Inflammatory macrophage (primary cell): ENCODE data around the gene ATG7.
"Not testable (repeated sequence)": the region's sequence is repeated elsewhere in the genome, so short reads cannot be mapped to it uniquely, and the experiment has no call there.

Experiments
- DNase-seq, 2 donors: peaks; one replicate each; pipeline ENCODE4 v3.0.0-alpha.2; 2020 to 2022

ATG7 gene

DNA sequence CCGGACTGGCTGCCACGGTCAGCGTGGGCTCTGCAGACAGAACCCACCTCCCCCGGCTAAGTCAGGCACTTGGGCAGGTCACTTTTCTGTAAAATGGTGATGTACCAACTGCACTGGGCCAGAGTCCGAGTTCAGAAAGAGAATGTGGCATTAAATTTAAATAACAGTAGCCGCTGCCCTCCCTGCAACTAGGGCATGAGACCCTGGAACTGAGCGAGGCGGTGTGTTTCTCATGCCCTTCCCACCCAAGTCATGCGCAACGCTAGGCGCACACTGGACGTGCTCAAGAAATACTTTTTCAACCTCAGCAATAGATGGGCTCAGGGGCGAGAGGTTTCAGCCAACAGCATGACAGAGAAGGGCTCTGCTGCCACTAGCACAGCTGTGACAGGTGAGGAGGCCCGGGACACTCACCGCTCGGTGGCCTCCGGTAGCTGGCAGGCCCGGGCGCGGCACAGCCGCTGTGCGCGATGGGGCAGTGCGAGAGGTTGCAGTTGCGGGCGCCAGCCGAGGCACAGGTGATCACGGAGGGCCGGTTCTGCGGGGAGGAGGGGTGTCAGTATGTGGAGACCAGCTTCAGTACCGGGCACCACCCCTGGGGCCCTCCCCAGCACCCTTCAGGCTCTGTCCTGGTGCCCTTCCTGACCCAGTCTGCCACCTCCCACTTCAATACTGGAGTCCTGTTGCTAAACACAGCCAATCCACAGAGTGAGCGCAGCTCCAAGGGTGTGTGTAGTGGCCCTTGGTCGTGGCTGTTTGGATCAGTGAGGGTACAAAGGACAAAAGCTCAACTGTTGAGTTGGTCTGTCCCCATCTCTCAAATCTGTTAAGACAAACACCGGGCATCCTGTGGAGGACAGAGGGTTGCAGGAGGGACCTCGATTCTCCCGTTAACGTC lies 287.0 kb downstream of the ATG7 start:
- DNase-seq = no peak

DNA sequence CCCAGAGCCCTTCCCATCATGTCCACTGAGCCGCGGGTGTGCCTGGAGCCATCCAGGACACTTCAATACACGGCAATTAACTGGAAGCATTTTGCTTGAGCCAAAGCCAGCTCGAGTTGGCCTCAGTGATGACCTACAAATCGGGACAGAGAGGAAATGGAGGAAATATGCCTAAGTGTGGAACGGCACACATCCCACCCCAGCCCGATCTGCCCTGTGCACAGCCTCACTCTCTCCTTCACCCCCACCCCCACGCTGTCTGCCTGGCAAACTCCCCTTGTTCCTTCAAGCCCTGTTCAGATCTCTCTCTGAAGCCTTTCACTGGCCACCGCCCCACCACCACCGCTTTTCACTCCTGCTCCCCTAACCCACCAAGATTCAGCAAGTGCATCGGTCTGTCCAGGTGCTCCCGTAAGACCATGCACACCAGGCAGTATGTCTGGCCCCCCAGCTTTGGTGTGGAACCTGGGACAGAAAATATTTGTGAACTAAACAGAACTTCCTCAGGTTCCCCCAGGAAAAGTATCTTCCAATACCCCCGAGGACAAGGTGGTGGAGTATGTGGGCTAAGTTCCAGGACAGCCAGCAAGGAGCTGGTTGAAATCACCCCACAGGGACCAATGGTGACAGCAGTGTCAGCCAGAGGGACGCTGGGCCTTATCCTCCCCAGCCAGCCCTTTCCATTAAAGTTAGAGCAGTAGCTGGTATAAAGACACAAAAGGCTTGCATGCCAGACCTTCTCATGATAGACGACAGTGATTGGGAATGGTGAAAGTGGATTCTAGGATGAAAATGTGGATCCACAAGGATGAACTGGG lies 287.8 kb downstream of the ATG7 start:
- DNase-seq = no peak

DNA sequence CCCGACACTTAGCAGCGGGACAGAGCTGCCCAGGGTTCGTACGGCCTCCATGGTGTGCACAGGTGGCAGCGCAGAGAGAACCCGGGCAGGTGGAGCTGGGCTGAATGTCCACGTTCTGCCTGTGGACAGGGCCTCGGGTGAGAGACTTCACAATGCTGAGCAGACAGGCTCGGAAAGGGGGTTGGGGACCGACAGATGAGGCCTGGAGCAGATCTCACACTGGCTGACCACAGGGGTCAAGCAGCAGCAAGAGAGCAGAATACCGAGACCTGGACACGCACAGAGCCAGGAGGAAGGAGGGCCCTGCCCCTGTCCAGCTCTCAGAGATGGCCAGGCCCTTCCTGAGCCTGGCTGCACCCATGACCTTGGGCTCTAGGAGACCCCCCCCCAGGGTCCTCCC lies 288.5 kb downstream of the ATG7 start:
- DNase-seq = no peak

DNA sequence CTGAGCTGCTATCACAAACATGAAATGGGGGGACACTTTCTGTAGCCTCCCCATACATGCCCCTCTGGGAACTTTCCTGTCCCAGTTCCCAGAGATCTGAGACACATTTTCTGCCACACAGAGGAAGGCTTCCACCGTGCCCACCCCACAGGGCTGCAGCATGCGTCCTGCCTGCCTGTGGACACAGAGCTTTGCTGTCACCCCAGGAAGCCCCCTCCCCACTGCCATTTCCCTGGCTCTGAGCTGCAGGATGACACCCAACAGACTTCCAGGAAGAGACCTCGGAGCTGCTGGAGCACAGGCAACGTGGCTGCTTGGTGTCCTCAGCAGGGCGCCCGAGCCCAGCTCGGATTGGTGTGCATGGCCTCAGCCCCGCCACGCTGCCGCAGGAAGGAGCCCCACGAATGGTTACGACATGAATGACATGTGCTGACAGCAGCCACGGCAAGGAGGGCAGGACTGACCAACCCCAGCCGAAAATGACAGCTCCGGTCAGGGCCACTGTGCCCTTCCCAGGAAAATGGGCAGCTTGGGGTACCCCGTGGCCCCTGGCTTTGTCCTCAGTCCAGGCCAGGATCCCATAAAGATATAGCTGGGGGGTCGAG lies 290.2 kb downstream of the ATG7 start:
- DNase-seq = no peak

DNA sequence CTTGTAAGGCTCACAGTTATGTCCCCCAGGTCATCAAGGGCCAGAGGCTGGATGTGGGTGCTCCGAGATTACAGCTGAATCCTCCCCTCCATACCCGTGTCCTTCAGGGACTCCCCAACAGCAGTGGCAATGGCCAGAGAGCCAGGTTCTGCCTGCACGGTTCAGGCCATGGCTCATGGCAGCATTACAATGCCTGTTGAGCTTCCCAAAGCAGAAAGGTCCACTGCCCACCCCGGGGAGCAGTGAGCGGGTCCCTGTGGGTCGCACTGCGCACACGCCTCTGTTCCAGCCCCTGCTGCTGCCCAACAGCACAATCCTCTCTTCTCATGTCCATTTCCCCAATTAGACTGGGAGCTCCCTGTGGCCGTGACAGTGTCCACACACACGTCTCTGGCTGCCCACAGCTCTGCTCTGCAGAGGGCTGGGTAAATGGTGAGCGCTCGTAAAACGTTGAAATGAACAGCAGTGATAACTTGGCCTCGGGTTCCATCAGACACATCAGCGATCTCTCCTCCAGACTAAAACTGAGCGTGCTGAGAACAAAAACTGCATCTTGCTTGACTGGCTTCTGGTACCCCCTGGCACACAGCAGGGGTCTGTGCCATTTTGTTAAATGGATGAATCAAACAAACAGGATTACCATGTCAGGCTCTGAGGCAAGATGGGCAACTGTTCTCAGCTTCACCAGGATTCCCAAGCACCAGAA lies 291.1 kb downstream of the ATG7 start:
- DNase-seq = no peak

DNA sequence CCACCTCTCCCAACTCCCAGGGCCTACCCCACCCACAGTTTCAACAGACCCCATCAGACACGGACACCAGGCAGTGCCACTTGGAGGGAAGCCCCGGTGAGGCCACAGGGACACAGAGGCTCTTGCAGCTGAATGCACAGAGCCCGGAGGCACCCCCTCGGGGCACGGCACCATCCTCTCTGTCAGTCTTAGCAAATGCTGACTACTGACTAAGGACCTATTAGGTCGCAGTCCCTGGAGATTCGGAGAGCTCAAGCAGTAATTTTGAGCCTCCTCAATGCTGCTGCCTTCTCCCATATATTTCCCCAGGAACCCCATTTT lies 291.6 kb downstream of the ATG7 start:
- no peak for DNase-seq

DNA sequence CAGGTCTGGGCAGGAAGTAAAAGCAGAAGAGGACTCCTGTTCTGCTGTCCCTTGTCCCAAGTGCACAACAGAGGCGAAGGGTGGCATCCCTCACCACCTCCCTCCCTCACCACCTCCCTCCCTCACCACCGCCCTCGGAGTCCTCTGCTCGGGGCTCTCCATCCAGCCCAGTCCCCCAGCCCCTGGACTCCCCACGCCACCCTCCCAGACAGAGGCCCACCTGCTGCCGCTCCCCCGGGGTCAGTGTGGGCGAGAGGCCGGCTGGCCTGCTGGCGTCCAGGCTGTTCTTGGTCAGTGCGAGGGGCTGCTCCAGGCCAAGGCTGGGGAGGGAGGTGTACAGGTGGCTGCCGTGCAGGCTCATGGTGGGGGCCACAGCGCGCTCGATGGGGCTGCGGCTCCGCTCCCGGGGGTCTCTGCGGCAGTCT lies 292.4 kb downstream of the ATG7 start:
- DNase-seq = no peak

DNA sequence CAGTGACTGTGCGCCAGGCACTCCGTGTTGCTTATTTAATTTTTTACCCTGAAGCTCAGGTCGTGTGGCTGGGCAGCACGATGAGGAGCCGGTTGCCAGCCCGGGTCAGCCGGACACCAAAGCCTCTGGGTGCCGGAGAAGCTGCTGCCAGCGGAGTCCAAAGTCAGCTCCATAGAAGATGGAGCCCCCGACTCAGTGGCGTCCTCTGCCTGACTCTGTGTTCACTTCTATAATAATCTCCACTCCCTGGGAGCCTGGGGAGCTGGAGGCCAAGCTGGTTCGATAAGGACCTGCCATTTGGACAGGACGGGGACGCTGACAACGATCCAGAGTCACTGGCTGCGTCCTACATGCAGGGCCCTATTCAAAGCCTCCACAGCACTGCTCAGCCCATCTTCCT lies 292.9 kb downstream of the ATG7 start:
- DNase-seq = no peak

DNA sequence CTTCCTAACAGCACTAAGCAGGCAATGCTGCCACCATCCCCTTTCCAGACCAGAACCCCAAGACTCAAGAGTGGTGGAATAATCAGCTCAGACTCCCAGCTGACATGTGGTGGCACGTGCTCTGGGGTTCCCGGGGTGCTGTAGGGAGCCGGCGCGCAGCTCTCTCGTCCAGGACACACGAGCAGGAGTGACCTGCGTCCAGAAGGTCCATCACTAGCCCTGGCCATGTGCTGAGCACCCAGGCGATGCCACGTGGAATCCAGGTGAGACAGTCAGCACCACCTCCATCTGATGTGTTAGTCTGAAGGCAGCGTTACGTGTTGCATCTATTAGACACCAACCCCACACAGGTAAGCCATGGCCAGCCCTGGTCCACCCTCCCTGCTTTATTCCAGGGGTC lies 293.3 kb downstream of the ATG7 start:
- no peak for DNase-seq

DNA sequence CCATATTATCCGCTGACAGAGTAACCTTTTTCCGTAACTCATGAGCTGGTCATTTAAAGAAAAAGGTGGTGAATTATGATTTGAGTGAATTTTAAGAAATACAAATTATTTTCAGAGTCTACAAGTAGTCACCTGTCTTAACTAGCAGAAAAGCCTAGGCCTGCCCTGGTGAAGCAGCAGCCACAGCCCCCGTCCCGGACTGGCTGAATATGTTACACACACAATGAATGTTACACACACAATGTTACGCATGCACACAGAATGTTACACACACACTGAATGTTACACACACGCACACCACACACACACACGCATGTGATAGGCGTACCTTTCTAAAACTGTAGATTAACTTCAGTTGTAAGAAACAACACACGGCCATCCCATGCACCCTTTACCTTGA lies 293.7 kb downstream of the ATG7 start:
- no peak for DNase-seq

DNA sequence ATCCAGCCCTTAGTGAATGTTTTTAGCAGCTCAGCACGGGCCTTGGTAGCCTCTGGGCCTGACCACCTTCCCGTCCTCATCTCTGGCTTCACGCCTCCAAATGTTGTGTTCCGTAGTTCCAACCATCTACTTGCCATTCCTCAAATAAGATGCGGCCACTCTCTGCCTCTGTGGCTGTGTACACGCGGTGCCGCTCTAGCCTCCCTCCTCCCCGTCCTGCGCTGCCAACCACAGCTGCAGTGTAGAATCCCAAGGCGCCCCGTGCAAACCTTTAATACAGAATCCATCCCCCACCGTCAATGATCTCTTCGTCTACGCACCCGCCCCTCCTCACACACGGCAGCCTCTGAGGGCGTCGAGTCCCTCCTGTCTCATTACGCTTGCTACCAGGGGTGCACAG lies 294.3 kb downstream of the ATG7 start:
- DNase-seq = no peak

DNA sequence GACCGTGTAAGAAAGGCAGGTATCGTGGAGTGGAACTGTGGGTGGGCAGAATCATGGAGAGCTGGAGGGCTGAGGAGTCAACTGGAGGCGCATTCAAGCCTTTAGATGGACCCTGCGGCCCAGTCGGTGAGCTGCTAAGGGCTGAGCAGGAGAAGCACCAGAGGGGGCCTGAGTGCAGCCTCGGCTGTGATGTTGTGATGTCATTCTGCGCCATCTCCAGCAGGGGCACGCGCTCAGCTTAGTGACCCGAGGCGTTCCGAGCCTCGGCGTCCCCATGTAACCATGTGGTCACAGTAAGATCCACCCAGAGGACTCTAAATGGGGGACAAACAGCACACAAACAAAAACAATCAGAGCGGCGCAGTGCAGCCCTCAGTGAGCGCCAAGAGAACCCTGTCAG lies 294.7 kb downstream of the ATG7 start:
- no peak for DNase-seq

DNA sequence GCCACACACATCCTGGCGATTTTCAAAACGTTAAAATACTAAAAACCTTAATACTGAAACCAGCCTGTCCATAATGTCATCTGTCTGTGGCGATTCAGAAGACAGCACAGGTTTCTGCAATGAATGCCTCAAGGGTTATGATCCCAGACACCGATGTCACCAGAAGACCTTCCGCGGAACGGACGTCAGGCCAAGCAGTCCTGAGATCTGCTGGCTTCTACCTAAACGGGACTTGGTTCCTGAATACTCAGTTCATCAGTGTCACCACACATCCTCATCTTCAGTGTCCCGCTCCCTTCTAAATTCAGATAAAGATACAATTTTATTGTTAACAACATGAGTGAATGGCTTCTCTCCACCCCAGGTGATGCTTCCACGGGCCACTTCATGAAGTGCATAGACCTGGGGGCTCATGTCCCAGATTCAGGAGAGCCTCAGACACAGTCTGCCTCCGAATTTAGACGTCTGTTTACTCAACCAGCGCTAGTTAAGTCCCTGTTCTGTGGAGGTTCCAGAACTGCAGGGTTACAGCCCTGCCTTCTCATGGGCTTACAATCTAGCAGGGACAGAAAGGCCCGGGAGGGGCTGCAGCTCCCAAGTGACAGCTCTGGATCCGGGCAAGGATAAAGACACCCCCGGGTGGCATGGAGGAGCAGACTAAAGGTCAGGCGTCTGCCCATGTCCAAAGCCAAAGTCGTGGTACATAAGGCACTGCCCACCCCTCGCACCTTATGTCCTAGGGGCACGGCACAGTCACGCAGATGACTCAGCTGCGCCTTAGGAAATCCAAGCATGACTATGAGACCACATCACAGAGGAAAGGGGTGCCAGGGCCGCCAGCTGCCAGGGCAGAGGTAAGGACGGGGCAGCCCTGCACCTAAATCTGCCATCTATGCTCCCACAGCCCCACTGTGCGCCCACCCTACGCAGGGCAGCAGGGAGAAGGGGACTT lies 295.6 kb downstream of the ATG7 start:
- DNase-seq = no peak

DNA sequence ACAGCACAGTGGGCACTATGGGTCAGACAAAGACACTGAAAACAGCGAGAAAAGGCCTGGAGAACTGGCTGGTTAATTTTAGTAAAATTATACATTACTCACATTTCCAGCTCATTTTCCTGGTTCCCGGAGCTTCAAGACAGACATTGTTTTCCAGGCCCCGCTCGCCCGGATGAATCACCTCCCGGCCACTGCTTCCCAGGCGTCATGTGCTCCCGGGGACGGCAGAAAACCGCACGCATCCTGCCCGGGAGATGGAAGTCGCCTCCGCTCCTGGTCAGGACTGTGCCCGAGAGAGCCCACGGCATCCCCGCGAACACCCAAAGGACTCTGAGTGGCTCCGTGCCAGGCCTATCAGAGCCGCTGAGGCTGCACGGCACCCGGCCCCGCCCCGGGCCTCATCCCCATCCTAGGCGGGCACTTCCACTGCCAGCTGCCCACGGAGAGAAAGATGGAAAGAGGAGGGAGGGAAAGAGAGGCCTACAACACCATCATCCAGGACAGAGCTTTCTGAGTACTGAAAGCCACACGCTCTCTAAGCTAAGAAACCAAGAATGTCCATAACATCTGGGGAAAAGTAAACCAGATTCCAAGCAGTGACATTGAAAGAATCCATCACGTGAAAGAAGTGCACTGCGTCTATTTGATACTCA lies 296.4 kb downstream of the ATG7 start:
- DNase-seq = no peak

DNA sequence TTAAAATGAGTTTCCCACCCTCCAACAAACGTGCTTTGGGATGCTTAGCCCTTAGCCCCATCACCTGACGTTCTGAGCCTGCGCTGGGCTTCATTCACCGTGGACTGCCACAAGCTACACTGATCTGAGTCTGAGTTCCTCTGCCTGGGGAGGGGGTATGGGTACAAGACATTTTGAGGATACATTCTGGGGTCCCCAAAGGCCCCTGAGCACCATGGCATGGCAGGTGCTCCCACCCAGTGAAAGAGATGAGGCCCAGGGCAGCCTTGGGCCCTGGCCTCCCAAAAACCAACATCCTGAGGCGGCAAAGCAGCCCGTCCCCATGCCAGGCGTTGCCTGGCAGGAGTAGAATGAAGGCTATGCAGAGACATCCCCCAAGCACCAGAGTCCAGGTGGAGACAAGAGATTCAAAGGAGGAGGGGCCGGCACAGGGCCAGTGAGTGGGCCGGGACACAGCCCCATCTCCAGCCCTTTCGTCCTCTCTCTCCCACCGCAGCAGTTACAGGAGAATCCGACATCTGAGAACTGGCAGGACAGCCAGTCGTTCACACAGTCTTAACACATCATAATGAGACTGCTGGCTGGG lies 297.1 kb downstream of the ATG7 start:
- no peak for DNase-seq

DNA sequence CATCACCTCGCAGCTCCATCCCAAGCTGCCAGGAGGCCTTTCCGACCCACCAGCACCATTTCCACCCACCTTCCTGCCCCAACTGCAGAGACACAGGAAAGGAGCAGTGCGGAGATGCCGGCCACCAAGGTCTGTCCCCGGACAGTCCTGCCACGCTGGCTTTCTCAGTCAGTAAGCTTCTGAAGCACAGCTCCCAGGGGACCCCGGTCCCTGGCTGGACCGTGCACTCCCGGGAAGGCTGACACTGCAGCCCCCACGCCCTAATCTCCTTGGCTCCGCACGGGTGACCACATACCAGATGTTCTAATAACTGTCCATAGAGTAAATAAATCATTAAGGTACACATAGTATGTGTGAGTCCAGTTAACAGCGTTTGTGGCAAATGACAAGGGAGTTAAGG lies 298.1 kb downstream of the ATG7 start:
- no peak for DNase-seq

DNA sequence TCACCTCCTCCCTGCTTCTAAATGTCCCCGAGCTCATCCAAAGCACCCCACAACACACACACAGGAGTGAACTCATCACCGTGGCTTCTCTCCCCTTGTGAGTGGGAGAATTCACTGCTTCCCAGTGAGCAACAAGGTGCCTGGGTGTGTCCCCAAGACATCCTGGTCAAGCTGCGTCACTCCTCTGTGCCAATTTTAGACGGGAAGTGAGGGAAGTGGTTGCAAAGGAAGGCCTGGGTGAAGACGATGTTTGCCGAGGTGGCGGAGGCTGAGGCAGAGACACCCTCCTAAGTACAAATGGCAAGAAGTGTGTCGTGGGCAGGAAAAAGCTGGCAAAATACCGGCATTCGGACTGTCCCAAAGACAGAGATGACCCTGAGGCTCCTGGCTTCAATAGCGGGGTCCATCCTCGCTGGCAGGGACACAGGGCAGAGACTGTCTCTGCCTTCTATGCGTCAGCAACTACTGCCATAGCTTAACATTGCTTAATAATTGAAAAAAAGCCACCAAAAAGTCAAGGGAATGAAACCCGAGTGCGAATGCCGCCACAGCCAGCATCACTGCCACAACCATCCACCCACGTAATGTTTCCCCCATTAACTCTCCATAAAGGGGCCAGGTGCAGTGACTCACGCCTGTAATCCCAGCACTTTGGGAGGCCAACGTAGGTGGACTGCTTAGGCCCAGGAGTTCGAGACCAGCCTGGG lies 298.7 kb downstream of the ATG7 start:
- peak; percentile 61 to 66 for DNase-seq

DNA sequence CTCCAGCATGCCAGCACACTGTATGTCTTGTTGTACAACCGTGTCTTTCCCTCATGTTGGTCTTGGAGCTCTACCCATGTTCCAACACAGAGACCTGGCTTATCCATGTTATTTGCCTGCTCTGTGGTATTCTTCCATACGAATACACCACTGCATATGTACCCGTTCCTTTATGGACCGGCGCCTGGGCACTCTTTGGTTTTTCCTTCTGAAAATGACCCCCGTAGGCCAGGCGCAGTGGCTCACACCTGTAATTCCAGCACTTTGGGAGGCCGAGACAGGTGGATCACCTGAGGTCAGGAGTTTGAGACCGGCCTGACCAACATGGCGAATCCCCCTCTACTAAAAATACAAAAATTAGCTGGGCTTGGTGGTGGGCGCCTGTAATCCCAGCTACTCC lies 300.5 kb downstream of the ATG7 start:
- not testable (repeated sequence) for DNase-seq

DNA sequence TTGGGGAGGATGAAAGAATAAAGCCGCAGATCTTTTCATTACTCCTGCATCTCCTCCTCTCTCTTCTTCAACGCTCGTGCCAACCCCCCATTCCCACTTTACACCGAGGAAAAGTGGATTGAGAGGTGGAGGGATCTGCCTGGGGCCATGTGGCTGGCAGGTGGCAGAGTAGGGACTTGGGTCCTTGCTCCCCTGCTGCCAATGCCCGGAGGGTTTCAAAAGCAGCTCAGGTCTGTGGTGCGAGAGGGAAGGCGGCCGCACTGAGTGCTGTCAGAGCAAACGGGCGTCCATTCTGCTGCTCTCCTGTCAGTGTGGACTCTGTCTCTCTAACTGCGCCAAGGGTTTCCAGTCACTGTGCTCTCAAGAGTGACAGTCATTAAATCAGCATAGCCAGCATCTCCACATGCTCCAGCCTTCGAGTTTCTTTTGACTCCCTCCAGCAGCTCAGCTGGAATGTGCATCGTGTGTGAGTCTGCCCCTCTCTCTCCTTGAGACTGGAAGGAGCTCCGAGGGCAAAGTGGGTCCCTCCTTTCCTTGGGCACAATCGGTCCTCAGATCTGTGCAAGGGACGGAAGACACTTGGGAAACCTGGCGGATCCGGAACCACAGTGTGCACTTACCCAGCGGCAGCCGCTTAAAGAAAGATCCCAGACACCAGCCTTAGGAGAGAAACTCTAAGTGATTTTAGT lies 302.9 kb downstream of the ATG7 start:
- no peak for DNase-seq

DNA sequence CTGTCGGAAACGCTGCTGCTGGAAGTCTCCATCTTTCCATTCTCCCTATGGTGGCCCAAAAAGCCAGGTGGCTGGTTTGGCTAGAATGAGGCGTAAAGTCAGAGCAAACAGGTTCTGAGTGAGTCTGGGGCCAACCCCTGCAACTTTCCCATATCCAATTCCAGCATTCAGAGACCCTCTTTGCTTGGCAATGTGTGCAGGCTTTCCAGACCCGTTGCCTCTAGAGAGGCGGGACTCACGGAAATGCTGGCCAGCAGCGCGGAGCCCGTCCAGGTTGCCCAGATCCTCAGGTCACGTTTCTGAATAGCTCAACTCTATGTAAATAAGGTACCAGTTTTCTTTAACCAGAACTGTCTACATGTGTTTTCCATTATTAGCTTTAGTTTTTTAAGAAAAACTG lies 303.5 kb downstream of the ATG7 start:
- DNase-seq = no peak
